AG10803 (cell line): ENCODE results near the gene PKNOX2.

Experiments
- DNase-seq: peaks from one replicate; pipeline ENCODE4 v3.0.0; 2010; ENCODE audit warnings: low read depth
- H3K4me3 ChIP-seq: 2 replicates; pipeline ENCODE4 v1.5.1; 2011; ENCODE audit warnings: mild to moderate bottlenecking, low read length, control low read depth
- TF ChIP-seq, protein P1 (sequence below): conservative IDR thresholded peaks from 2 replicates; pipeline ENCODE4 v1.5.1; 2011; ENCODE audit warnings: mild to moderate bottlenecking, low read length, control low read depth, inconsistent platforms

The PKNOX2 gene

DNA sequence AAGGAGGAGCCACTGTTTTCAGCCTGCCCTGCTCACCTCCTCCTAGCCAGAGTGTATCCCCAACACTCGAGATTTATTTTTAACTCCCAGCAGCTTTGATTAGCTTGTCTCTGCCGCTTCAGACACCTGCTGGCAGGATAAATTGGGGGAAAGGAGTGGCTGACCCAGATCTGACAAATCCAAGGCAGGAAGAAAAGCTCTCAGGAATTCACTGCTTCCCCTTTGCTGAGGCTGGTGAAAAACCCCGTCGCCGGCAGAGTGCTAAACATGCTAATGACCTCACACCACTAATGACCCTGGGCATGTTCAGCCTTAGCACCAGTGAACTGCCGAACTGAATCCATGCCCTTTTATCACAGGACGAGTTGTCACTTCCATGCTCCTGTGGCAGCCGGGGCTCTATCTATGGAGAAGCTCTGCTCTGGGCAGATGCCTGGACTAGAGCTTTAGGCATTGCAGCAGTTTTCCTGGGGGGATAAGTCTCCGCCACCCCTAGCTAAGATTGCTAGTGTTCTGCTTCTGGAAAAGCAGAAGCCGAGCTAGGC lies 279.3 kb downstream of the PKNOX2 start:
- DNase-seq, result no peak
- TF ChIP-seq, protein P1, sequence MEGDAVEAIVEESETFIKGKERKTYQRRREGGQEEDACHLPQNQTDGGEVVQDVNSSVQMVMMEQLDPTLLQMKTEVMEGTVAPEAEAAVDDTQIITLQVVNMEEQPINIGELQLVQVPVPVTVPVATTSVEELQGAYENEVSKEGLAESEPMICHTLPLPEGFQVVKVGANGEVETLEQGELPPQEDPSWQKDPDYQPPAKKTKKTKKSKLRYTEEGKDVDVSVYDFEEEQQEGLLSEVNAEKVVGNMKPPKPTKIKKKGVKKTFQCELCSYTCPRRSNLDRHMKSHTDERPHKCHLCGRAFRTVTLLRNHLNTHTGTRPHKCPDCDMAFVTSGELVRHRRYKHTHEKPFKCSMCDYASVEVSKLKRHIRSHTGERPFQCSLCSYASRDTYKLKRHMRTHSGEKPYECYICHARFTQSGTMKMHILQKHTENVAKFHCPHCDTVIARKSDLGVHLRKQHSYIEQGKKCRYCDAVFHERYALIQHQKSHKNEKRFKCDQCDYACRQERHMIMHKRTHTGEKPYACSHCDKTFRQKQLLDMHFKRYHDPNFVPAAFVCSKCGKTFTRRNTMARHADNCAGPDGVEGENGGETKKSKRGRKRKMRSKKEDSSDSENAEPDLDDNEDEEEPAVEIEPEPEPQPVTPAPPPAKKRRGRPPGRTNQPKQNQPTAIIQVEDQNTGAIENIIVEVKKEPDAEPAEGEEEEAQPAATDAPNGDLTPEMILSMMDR, result no peak
- H3K4me3 ChIP-seq, result no peak overlapping the region

DNA sequence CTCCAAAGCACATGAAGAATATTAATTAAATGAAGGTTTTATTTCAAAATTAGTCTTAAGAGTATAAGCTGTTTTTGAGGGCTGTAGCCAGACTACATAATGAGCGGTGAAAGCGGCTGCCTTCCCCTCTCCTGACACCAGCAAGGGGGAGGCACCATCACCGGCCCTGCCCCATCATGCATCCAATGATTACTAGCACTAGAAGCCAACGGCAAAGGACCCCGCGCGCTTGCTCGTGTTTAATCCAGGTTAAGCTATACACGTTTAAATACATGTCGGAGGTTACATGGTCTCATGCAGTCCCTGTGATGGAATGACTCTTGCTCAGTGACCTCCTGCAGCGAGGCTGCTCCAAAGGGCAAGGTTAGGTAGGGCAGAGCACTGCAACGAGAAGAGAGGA lies 281.2 kb downstream of the PKNOX2 start:
- DNase-seq, result no peak
- TF ChIP-seq, protein P1, result no peak
- H3K4me3 ChIP-seq, result no peak overlapping the region

DNA sequence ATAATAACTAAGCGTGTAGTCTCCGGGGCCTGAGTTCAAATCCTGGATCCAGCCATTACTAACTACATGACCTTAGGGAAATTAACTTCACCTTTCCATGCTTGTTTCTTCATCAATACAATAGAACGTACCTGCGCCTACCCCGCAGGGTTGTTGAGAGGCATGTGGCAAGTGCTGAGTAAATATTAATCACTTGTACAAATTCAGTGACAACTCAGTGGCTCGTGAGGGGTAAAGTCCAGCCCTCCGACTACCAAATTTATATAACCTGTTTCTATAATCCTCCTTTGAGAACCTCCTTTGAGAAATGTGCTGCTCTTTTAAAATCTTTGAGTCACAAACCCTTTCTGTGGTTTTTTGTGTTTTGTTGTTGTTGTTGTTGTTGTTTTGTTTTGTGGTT lies 281.7 kb downstream of the PKNOX2 start:
- TF ChIP-seq, protein P1, result no peak
- H3K4me3 ChIP-seq, result no peak overlapping the region
- no peak for DNase-seq

DNA sequence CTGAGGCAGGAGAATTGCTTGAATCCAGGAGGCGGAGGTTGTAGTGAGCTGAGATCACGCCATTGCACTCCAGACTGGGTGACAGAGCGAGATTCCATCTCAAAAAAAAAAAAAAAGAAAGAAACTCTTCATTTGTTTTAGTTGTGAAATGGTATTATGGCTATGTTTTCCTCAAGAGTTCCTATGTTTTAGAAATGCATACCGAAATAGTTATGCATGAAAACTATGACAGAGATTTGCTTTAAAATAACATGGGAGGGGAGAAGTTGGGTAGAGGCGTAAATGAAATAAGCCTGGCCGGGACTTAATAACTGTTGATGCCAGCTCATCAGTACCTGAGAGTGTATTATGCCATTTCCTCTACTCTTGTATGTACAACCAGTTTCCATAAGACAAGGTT lies 283.2 kb downstream of the PKNOX2 start:
- TF ChIP-seq, protein P1, result no peak
- H3K4me3 ChIP-seq, result no peak overlapping the region
- no peak for DNase-seq

DNA sequence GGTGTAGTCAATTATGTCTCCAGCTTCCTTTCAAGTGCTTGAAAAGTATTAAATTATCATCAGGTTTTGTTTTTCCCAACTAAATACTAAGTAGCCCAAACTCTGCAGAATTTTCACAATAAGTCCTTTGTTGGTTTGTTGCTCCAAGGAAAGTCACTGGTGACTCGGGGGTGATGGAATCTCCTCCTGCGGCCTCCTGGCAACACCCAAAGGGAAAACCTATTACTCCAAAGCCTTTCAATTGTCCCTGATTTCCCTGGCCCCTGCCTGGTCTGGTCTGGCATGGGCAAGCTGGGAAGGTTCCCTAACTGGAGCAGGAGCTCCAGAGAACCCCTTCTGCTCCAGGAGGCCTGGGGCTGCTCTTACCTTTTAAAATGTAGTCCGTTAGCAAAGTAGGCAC lies 283.6 kb downstream of the PKNOX2 start:
- peak; percentile 49 for DNase-seq
- H3K4me3 ChIP-seq, result no peak overlapping the region
- TF ChIP-seq, protein P1, result no peak

GRCh38 chr11:125449565-125449964 lies 285.0 kb downstream of the PKNOX2 start:
- no peak for DNase-seq
- TF ChIP-seq, protein P1, result no peak
- H3K4me3 ChIP-seq, result no peak overlapping the region

GRCh38 chr11:125451400-125452124 lies 287.0 kb downstream of the PKNOX2 start:
- H3K4me3 ChIP-seq, result no peak overlapping the region
- TF ChIP-seq, protein P1, result no peak
- DNase-seq, result no peak
